ENCODE data around the gene COL15A1. TPM values are rescaled to one million over a fixed set of nuclear protein-coding genes. Genes with fewer than 3 reads are reported as not detected.
A peak's percentile ranks its signal among the peaks of the same experiment; 100 is the strongest.

The COL15A1 gene
- total RNA-seq, 4 donors from 2014 or later: 8.0 to 15.2 (median 12.8) TPM

GRCh38 chr9:99021512-99021911 is 77.8 kb downstream of the COL15A1 start:
- H3K4me1 ChIP-seq: peaks cover 4 to 12% of the 10 kb centered on the region in 2 donors
- no peaks in the 10 kb centered on the region for H3K27me3 ChIP-seq
- no peaks in the 10 kb centered on the region for H3K9me3 ChIP-seq
- DNase-seq: no peak
- no peaks in the 10 kb centered on the region for H3K36me3 ChIP-seq
- WGBS, 2 donors: 86 to 100% methylated on average over 3 of the region's 3 CpGs
- no peak overlapping the region for H3K4me3 ChIP-seq (replicated peaks in 1 of 3)
- no peak overlapping the region for H3K27ac ChIP-seq
- intact Hi-C loops (cut with DNase I): no loop called here
- TF ChIP-seq CTCF (IDR thresholded peaks at IDR 0.05): no peak
- no peak for TF ChIP-seq POLR2A (IDR thresholded peaks at IDR 0.05)

- Histone ChIP-seq H3K27ac (peak overlapping the region in 2 of 3 donors; percentile 58 to 74), H3K4me1 (peaks cover 4 to 9% of the 10 kb centered on the region in 2 donors), H3K36me3 (no peaks in the 10 kb centered on the region), H3K9me3 (no peaks in the 10 kb centered on the region), H3K4me3 (replicated peaks in 1 of 3) (no peak overlapping the region), H3K27me3 (no peaks in the 10 kb centered on the region)
- intact Hi-C loops (cut with DNase I): no loop called here
- DNase-seq: no peak
- no peak for TF ChIP-seq POLR2A (IDR thresholded peaks at IDR 0.05)
- TF ChIP-seq CTCF (IDR thresholded peaks at IDR 0.05): no peak
- WGBS, 2 donors: 76 to 80% methylated on average over 8 of the region's 8 CpGs
Measured at GRCh38 chr9:99023231-99023630, 79.5 kb downstream of the COL15A1 start.

GRCh38 chr9:99023831-99024230 is 80.1 kb downstream of the COL15A1 start:
- no peaks in the 10 kb centered on the region for H3K36me3 ChIP-seq
- TF ChIP-seq POLR2A (IDR thresholded peaks at IDR 0.05): no peak
- no peak for TF ChIP-seq CTCF (IDR thresholded peaks at IDR 0.05)
- intact Hi-C loops (cut with DNase I): no loop called here
- H3K27ac ChIP-seq: peak overlapping the region in 2 of 3 donors; percentile 58 to 74
- no peak overlapping the region for H3K4me3 ChIP-seq (replicated peaks in 1 of 3)
- no peaks in the 10 kb centered on the region for H3K27me3 ChIP-seq
- 19 to 21% methylated on average over 1 of the region's 1 CpG for WGBS, 2 donors
- H3K4me1 ChIP-seq: peaks cover 4 to 9% of the 10 kb centered on the region in 2 donors
- no peaks in the 10 kb centered on the region for H3K9me3 ChIP-seq
- DNase-seq: peak; percentile 83 to 92

GRCh38 chr9:99024959-99025358 is 81.3 kb downstream of the COL15A1 start:
- DNase-seq: no peak
- WGBS, 2 donors: 88 to 97% methylated on average over 6 of the region's 6 CpGs

More at GRCh38 chr9:99024959-99025358, 81.3 kb downstream of the COL15A1 start:
- Histone ChIP-seq H3K4me1 (peaks cover 4 to 9% of the 10 kb centered on the region in 2 donors), H3K27ac (no peak overlapping the region), H3K36me3 (no peaks in the 10 kb centered on the region), H3K9me3 (no peaks in the 10 kb centered on the region), H3K27me3 (no peaks in the 10 kb centered on the region), H3K4me3 (replicated peaks in 1 of 3) (no peak overlapping the region)
- intact Hi-C loops (cut with DNase I): no loop called here
- TF ChIP-seq CTCF (IDR thresholded peaks at IDR 0.05): no peak
- no peak for TF ChIP-seq POLR2A (IDR thresholded peaks at IDR 0.05)
